SK-N-SH (cell line): ENCODE measurements around the gene RASEF. TPM values are rescaled to one million over a fixed set of nuclear protein-coding genes. Genes with fewer than 3 reads are reported as not detected.

Experiments used
- CTCF ChIA-PET: fragments of 300-600, 350-600 bp; formaldehyde crosslinking; extraction: SDS; loops from one replicate; lab custom pipeline; 2021; lab: Yijun Ruan, JAX
- POLR2A ChIA-PET: fragments of 350-600 bp; sonication (Branson Sonifier 250); formaldehyde crosslinking; extraction: SDS; loops from one replicate; lab custom pipeline; 2020; ENCODE audit warnings: antibody characterized with exemption, inconsistent platforms; lab: Yijun Ruan, JAX
- DNase-seq: peaks from one replicate; pipeline ENCODE4 v3.0.0; 2012
- H2AFZ ChIP-seq: fragments of 200-600 bp; sonication (generic); 2 replicates; pipeline ENCODE4 v1.8.1; 2016; ENCODE audit warnings: antibody characterized with exemption, mild to moderate bottlenecking, low read depth
- H3F3A ChIP-seq: fragments of 200-600 bp; sonication (generic); replicated peaks from 2 replicates; pipeline ENCODE3; 2016; ENCODE audit warnings: antibody characterized with exemption, mild to moderate bottlenecking; ENCODE audit not compliant: insufficient read depth
- H3K27ac ChIP-seq, 2 experiments: fragments of 200-500 bp in 1 of 2; fragments of 200-600 bp in 1 of 2; sonication (Bioruptor generic) in 1 of 2; sonication (generic), shearing (Covaris generic) in 1 of 2; 2 replicates each; pipeline versions ENCODE4 v1.5.1 to v1.6.1; 2014 to 2016; ENCODE audit warnings: low read depth in 2 of 2, inconsistent platforms in 1 of 2, low read length in 1 of 2, mild to moderate bottlenecking in 1 of 2, mixed read lengths in 1 of 2
- H3K27me3 ChIP-seq: fragments of 200-600 bp; sonication (generic), shearing (Covaris generic); 2 replicates; pipeline ENCODE4 v1.6.1; 2016; ENCODE audit warnings: mixed run types; ENCODE audit not compliant: insufficient read depth
- H3K36me3 ChIP-seq, 2 experiments: fragments of 200-500 bp in 1 of 2; fragments of 200-600 bp in 1 of 2; sonication (Bioruptor generic) in 1 of 2; sonication (generic) in 1 of 2; replicated peaks in 1 of 2; 2 replicates each; pipeline versions ENCODE3 to v1.5.1; 2014 to 2016; ENCODE audit warnings: low read length in 1 of 2, mild to moderate bottlenecking in 1 of 2; ENCODE audit not compliant: insufficient read depth in 2 of 2, control insufficient read depth in 1 of 2
- H3K4me1 ChIP-seq, 2 experiments: fragments of 200-500 bp in 1 of 2; fragments of 200-600 bp in 1 of 2; sonication (Bioruptor generic) in 1 of 2; sonication (generic), shearing (Covaris generic) in 1 of 2; 2 replicates each; pipeline versions ENCODE4 v1.5.1 to v1.6.1; 2014 to 2016; ENCODE audit warnings: low read depth in 1 of 2, low read length in 1 of 2, mixed run types in 1 of 2; ENCODE audit not compliant: insufficient read depth in 2 of 2, control insufficient read depth in 1 of 2
- H3K4me2 ChIP-seq: fragments of 200-600 bp; sonication (generic), shearing (Covaris generic); 2 replicates; pipeline ENCODE4 v1.6.1; 2017; ENCODE audit warnings: mixed run types
- H3K4me3 ChIP-seq, 2 experiments: fragments of 200-500 bp in 1 of 2; fragments of 200-600 bp in 1 of 2; sonication (Bioruptor generic) in 1 of 2; sonication (generic), shearing (Covaris generic) in 1 of 2; 2 replicates each; pipeline versions ENCODE4 v1.5.1 to v1.8.1; 2014 to 2016; ENCODE audit warnings: low read depth in 2 of 2, inconsistent platforms in 1 of 2, low read length in 1 of 2, mild to moderate bottlenecking in 1 of 2, mixed read lengths in 1 of 2, moderate library complexity in 1 of 2
- H3K79me2 ChIP-seq: fragments of 200-600 bp; sonication (generic); 2 replicates; pipeline ENCODE4 v1.8.1; 2017; ENCODE audit warnings: mild to moderate bottlenecking; ENCODE audit not compliant: insufficient read depth
- H3K9ac ChIP-seq: fragments of 200-600 bp; sonication (generic); 2 replicates; pipeline ENCODE4 v1.6.1; 2017; ENCODE audit warnings: mixed run types
- H3K9me2 ChIP-seq: fragments of 200-600 bp; sonication (generic); 2 replicates; pipeline ENCODE4 v1.6.1; 2017; ENCODE audit warnings: mixed run types
- H3K9me3 ChIP-seq: fragments of 200-600 bp; sonication (generic); 2 replicates; pipeline ENCODE4 v1.6.1; 2017; ENCODE audit warnings: mixed run types, mild to moderate bottlenecking, moderate library complexity
- H4K20me1 ChIP-seq: fragments of 200-600 bp; sonication (generic); 2 replicates; pipeline ENCODE4 v1.6.1; 2017; ENCODE audit warnings: mild to moderate bottlenecking, mixed run types; ENCODE audit not compliant: insufficient read depth
- ELF1 ChIP-seq: IDR thresholded peaks from 2 replicates; pipeline ENCODE4 v1.4.0; 2012
- FOSL2 ChIP-seq: IDR thresholded peaks from 2 replicates; pipeline ENCODE4 v1.4.0; 2012; ENCODE audit warnings: low read depth, mild to moderate bottlenecking, moderate library complexity, borderline replicate concordance
- MEF2A ChIP-seq: IDR thresholded peaks from 2 replicates; pipeline ENCODE4 v1.4.0; 2012; ENCODE audit warnings: low read depth, borderline replicate concordance
- NRF1 ChIP-seq: IDR thresholded peaks from 2 replicates; pipeline ENCODE4 v1.6.1; 2012; ENCODE audit warnings: low read depth, mild to moderate bottlenecking, low read length
- PBX3 ChIP-seq: IDR thresholded peaks from 2 replicates; pipeline ENCODE4; 2012
- POLR2AphosphoS5 ChIP-seq: IDR thresholded peaks from 2 replicates; pipeline ENCODE4 v1.6.1; 2012; ENCODE audit warnings: low read depth, low read length
- REST ChIP-seq: IDR thresholded peaks from 2 replicates; pipeline ENCODE4 v1.6.1; 2012; ENCODE audit warnings: mild to moderate bottlenecking, low read depth, low read length, moderate library complexity
- TEAD4 ChIP-seq: IDR thresholded peaks from 2 replicates; pipeline ENCODE4 v1.4.0; 2012; ENCODE audit warnings: mild to moderate bottlenecking, borderline replicate concordance; ENCODE audit not compliant: insufficient read depth
- USF2 ChIP-seq: fragments of 150-350 bp; IDR thresholded peaks from 2 replicates; pipeline ENCODE4 v1.6.1; 2017; ENCODE audit warnings: antibody characterized with exemption, low read length, low read depth, borderline replicate concordance
- ZBTB33 ChIP-seq: IDR thresholded peaks from 2 replicates; pipeline ENCODE4 v1.4.0; 2012; ENCODE audit warnings: low read depth, borderline replicate concordance
- WGBS: methylation state at CpG from one replicate; pipeline ENCODE4 v1.1.6; 2017; ENCODE audit warnings: low lambda C conversion rate; 5-methylcytosine and 5-hydroxymethylcytosine counted together
- polyA plus RNA-seq, 3 experiments: library from polyadenylated mRNA; depleted of rRNA; stranded (reverse); fragments of >200 nt; gene quantifications; 2 replicates each; pipeline ENCODE4 v1.2.3, GENCODE V29; 2012

Gene RASEF
- polyA plus RNA-seq, 1 of the 3 experiments (the other 2 are of a cell fraction), result not detected

GRCh38 chr9:82981552-82981951, 81.4 kb downstream of the RASEF start:
- Histone ChIP-seq H3K9me2 (no peaks in the 10 kb centered on the region), H3K36me3 (no peaks in the 10 kb centered on the region), H3F3A (no peaks in the 10 kb centered on the region), H3K79me2 (no peaks in the 10 kb centered on the region), H2AFZ (no peak overlapping the region), H3K9ac (no peak overlapping the region), H3K4me3 (no peak overlapping the region)
- DNase-seq, result no peak
- POLR2A ChIA-PET, result no interaction called here
- 43% methylated on average over 1 of the region's 1 CpG for WGBS
- TF ChIP-seq FOSL2 (no peak), NRF1 (no peak), ZBTB33 (no peak), ELF1 (no peak), REST (no peak), TEAD4 (no peak), PBX3 (no peak), MEF2A (no peak), USF2 (no peak), POLR2AphosphoS5 (no peak)
- TF ChIP-seq, all 33 proteins: peak for 0
- no peaks in the 10 kb centered on the region for H3K27me3 ChIP-seq
- peaks cover 0 to 2% of the 10 kb centered on the region in 2 experiments; a peak in 1 of 4 replicates for H3K4me1 ChIP-seq
- H4K20me1 ChIP-seq, result no peaks in the 10 kb centered on the region
- no peak overlapping the region for H3K4me2 ChIP-seq
- CTCF ChIA-PET, result no interaction called here
- no peak overlapping the region for H3K27ac ChIP-seq
- H3K9me3 ChIP-seq, result no peaks in the 10 kb centered on the region
